H1 (cell line): Measurements from ENCODE around the gene ELOVL3. TPM values are rescaled to one million over a fixed set of nuclear protein-coding genes. Genes with fewer than 3 reads are reported as not detected.

Experiments used
- BRCA1 ChIP-seq: IDR thresholded peaks from 2 replicates; pipeline ENCODE4 v1.6.1; 2012; ENCODE audit warnings: low read depth, low read length, improper control_type of control experiment
- CHD7 ChIP-seq: fragments of 300-600 bp; sonication (generic); IDR thresholded peaks from 2 replicates; pipeline ENCODE4 v1.7.1; 2012; ENCODE audit warnings: low read length, moderate library complexity, mild to moderate bottlenecking, inconsistent platforms; ENCODE audit not compliant: insufficient replicate concordance
- FOSL1 ChIP-seq: IDR thresholded peaks from 2 replicates; pipeline ENCODE4 v1.6.1; 2011; ENCODE audit warnings: mild to moderate bottlenecking, low read depth, low read length, moderate library complexity; ENCODE audit not compliant: insufficient read depth
- KDM5A ChIP-seq: fragments of 200-600 bp; IDR thresholded peaks from 2 replicates; pipeline ENCODE4 v1.7.1; 2012; ENCODE audit warnings: mild to moderate bottlenecking, low read length, inconsistent platforms, mixed read lengths
- MAX ChIP-seq: IDR thresholded peaks from 2 replicates; pipeline ENCODE4 v1.6.1; 2012; ENCODE audit warnings: inconsistent platforms
- NRF1 ChIP-seq: IDR thresholded peaks from 2 replicates; pipeline ENCODE4 v1.6.1; 2011; ENCODE audit warnings: mild to moderate bottlenecking, low read depth, low read length, improper control_type of control experiment
- RBBP5 ChIP-seq: IDR thresholded peaks from 2 replicates; pipeline ENCODE4 v1.7.1; 2012; ENCODE audit warnings: low read depth, mild to moderate bottlenecking, inconsistent platforms, low read length, moderate library complexity, borderline replicate concordance
- RFX5 ChIP-seq: IDR thresholded peaks from 2 replicates; pipeline ENCODE4 v1.6.1; 2011; ENCODE audit warnings: low read depth, low read length, improper control_type of control experiment, borderline replicate concordance
- RNF2 ChIP-seq: fragments of 200-900, 300-1000 bp; sonication (generic); IDR thresholded peaks from 2 replicates; pipeline ENCODE4 v1.7.1; 2016; ENCODE audit warnings: borderline replicate concordance, low read depth, mild to moderate bottlenecking, antibody characterized with exemption, low read length; ENCODE audit not compliant: poor library complexity, severe bottlenecking; ENCODE audit errors: missing control alignments
- SIRT6 ChIP-seq: IDR thresholded peaks from one replicate; pipeline ENCODE4 v1.7.1; 2012; ENCODE audit warnings: low read length, inconsistent platforms
- TEAD4 ChIP-seq: IDR thresholded peaks from 2 replicates; pipeline ENCODE4 v1.6.1; 2012; ENCODE audit warnings: low read depth, low read length, inconsistent platforms, mixed read lengths
- YY1 ChIP-seq: IDR thresholded peaks from 2 replicates; pipeline ENCODE4 v1.6.1; 2011; ENCODE audit warnings: low read depth, mild to moderate bottlenecking, low read length
- polyA plus RNA-seq, 7 experiments: library from polyadenylated mRNA; depleted of rRNA in 3 of 7; stranded (reverse) in 5 of 7; unstranded in 2 of 7; fragments of >200 nt in 5 of 7; fragments of 200-250 nt in 2 of 7; gene quantifications; 1 replicate in 5 of 7; 2 replicates in 1 of 7; 4 replicates in 1 of 7; pipeline versions ENCODE4 v1.2.1 to v1.2.3, GENCODE V29; 2011 to 2013; ENCODE audit warnings: missing spikeins in 2 of 7, mixed read lengths in 2 of 7
- total RNA-seq: library from RNA; stranded (reverse); fragmentation: NEBNext Ultra II Directional; extraction: Animal tissue kit (Norgen Biotek cat#: 25700); gene quantifications from 2 replicates; pipeline ENCODE4 v1.2.1, GENCODE V29; 2021

ELOVL3 gene
- total and polyA plus RNA-seq, 2 of the 8 experiments (the other 6 are each of a cell fraction or from before 2014, with no cell fraction given), result 0.27 TPM; not detected in 1

- no peak for TF ChIP-seq CHD7
- TF ChIP-seq MAX, result no peak
- no peak for TF ChIP-seq BRCA1
- no peak for TF ChIP-seq NRF1
- TF ChIP-seq YY1, result no peak
- TF ChIP-seq KDM5A, result no peak
- TF ChIP-seq RNF2, result no peak
- no peak for TF ChIP-seq RFX5
- TF ChIP-seq RBBP5, result no peak
- no peak for TF ChIP-seq TEAD4
- no peak for TF ChIP-seq SIRT6
- TF ChIP-seq FOSL1, result no peak
Observed at GRCh38 chr10:102196893-102197292, 29.2 kb upstream of the ELOVL3 start (continued).
